ENCODE results near the gene SMIM7.
"Not testable (repeated sequence)": the region's sequence is repeated elsewhere in the genome, so short reads cannot be mapped to it uniquely, and the experiment has no call there.

The SMIM7 gene

DNA sequence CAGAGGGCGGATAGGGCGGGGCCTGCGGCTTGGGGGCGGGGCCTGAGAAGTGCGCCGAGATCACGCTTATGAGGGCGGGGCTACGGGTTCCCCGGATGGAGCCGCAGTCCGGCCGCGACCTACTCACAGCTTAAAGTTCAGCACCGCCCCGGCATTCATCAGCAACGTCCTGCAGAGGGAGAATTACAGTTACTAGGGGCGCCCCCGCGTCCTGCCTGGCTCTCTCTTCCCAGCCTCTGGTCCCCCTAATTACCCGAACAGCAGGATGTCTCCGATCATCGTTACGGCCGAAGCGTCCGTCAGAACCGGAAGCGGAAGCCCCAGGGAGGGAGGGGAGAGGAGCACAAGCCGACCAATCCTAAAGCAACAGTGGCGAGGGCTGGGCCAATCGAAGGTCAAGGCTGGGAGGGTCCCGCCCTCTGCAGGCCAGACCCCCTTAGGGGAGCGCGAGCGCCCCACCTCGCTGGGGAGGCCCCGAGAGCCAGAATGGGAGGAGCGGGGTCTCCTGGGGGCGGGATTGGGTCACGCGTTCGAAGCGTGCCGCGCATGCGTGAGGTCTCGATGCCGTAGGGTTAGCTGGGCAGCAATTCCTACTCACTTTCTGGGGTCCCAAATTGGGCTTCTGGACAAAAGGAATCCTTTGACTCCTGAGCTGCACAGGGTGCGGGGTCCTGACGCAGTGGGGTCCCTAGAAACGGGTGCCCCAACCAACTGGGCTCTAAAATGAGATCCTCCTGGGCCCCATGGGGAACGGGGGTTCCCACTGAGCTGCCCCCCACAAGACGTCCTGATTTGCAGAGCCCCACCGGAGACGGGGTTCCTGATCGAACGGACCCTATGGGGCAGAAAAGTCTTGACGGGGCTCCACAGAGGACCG, at the start of gene SMIM7:
Gene SMIM7, minus strand, starts transcription at position 313 of the 877 bp plus-strand sequence. Its CDS starts 34 bp downstream, at position 279.
- peak; percentile 96 to 99 for DNase-seq (ENCODE audit: low read depth in 2 of 2)

DNA sequence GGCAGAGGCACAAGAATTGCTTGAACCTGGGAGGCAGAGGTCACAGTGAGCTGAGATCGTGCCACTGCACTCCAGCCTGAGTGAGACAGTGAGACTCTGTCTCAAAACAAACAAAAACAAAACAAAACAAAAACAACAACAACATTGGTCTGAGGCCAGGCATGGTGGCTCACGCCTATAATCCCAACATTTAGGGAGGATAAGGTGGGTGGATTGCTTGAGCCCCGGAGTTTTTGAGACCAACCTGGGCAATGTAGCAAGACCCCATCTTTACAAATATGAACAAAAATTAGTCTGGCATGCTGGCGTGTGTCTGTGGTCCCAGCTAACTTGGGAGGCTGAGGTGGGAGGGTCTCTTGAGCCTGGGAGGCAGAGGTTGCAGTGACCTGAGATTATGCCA, 43.7 kb upstream of the SMIM7 start:
- no peak for DNase-seq (ENCODE audit: low read depth in 2 of 2)

DNA sequence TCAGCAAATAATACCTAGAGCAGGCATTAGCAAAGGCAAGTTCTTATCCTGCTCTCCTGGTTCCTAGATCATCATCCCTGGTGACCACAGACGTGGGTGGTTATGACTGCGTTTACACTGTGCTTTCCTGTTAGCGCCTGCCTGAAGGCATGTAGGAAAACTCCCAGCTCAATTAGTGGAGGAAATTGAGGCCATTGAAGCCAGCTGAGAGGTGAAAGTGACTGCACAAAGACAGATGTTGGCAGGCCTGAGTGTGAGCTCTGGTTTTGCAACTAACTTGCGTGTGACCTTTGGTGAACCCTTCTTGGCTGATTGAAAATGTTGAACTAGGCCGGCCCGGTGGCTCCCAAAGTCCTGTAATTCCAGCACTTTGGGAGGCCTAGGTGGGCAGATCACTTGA, 42.2 kb upstream of the SMIM7 start:
- DNase-seq (ENCODE audit: low read depth in 2 of 2) = no peak

DNA sequence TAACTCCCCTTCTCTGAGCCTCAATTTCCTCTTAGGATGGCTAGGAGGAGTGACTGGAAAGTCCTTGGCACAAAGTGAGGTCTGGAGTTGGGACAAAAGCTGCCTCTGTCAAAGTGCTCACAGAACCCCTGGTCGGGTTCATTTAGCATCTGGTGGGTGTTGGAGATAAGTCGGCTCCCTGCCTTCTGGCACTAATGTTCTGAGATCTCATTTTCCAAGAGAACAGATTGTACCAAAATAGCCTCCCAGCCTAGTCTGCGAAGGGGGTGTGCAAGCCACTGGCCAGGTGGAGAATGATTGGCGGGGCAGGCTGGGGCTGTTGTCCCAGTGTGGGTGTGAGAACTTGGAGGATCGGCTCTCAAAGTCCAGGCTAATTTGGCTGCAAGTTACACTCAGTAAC, 39.0 kb upstream of the SMIM7 start:
- no peak for DNase-seq (ENCODE audit: low read depth in 2 of 2)

DNA sequence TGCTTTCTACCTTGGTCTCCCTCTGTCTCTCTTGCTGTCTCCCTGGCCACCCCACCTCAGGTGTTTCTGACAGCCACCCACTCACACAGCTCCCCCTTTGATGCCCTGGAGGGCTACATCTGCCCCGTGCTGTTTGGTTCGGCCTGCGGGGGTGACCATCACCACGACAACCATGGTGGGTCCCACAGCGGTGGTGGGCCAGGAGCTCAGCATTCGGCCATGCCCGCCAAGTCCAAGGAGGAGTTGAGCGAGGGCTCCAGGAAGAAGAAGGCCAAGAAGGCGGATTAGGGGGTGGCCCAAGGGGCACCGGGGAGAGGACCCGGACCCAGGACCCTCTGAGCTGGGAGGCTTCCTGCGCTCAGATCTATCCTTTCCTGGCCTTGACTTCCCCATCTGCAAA, 28.1 kb upstream of the SMIM7 start:
- no peak for DNase-seq (ENCODE audit: low read depth in 2 of 2)

DNA sequence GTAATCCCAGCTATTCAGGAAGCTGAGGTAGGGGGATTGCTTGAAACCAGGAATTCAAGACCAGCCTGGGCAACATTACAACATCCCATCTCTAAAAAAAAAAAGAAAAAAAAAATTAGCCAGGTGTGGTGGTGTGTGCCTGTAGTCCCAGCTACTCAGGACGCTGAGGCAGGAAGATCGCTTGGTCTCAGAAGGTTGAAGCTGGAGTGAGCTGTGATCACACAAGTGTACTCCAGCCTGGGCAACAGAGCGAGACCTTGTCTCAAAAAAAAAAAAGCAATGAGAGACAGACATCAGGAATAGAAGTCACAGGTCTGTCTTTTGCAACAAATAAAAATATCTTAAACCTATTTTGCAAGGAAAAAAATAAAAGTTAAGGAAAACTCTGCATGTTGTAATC, 24.3 kb upstream of the SMIM7 start:
- DNase-seq (ENCODE audit: low read depth in 2 of 2) = no peak

DNA sequence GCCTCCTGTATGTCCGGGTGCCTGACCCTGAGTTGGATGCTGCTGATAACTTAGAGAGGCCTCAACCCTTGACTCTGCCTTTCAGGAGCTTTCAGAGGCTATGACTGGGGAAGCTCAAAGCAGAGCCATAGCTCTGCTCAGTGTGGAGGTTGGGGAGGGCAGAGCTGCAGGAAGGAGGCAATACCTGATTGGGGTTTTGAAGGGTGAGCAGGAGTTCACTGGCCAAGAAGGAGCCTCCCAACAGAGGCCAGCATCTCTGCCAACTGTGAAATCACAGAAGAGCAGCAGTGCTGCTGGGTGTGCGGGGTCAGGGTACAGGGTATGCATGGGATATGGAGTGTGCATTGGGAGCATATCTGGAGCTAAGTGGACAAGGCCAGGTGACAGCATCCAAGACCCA, 22.6 kb upstream of the SMIM7 start:
- DNase-seq (ENCODE audit: low read depth in 2 of 2) = no peak

DNA sequence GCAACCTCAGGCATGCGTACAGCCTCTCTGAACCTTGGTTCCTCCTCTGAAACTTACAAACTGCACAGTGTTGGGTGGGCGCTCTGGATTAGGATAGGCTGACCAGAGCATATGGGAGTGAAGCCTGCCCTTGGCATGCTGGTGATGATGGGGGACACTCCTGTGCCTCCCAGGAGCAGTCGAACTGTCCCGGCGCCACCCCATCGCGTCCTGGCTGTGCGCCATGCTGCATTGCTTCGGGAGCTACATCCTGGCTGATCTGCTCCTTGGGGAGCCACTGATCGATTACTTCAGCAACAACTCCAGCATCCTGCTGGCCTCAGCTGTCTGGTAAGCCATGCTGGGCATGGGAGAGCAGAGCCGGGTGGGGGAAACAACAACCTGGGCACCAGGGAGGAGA, 19.9 kb upstream of the SMIM7 start:
- DNase-seq (ENCODE audit: low read depth in 2 of 2) = no peak

DNA sequence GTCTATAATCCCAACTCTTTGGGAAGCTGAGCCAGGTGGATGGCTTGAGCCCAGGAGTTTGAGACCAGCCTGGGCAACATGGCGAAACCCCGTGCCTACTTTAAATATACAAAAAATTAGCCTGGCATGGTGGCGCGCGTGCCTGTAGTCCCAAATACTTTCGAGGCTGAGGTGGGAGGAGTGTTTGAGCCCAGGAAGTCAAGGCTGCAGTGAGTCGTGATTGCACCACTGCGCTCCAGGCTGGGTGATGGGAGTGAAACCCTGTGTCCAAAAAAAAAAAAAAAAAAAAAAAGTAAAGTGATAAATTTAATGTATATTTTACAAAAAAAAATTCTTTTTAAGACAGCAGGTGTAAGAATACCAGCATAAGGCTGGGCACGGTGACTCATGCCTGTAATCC, 18.6 kb upstream of the SMIM7 start:
- DNase-seq (ENCODE audit: low read depth in 2 of 2) = no peak

DNA sequence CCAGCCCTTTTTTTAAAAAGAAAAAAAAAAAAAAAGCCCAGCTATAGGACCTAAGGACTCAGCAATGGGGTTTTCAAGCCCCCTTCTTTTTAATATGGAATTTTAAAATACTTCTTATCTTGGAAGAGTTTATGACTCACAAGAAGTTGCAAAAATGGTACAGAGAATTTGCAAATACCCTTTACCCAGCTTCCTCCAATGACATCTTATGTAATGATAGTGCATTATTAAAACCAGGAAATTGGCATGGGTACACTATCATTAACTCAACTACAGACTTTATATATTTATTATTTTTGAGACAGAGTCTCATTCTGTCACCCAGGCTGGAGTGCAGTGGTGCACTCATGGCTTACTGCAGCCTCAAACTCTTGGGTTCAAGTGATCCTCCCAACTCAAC, 17.1 kb upstream of the SMIM7 start:
- DNase-seq (ENCODE audit: low read depth in 2 of 2) = no peak

DNA sequence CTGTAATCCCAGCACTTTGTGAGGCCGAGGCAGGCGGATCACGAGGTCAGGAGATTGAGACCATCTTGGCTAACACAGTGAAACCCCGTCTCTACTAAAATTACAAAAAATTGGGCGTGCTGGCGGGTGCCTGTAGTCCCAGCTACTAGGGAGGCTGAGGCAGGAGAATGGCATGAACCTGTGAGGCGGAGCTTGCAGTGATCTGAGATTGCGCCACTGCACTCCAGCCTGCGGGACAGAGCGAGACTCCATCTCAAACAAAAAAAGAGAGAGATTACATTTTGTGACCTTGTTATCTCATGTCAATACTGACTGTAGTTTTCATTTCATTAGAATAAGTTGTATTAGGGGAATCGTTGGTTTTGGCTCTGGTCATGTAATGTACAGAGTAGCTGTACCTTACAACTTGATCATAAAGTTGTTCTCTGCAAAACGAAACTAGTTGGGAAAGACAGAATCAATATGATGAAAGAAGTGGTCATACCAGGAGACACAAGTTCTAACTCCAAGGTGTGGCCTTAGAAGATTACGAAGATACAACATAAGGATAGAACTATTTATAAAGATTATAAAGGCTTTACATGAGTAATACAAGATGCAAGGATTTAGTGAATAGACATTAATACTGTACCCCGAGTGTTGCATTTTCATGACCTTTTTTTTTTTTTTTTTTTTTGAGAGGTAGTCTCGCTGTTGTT, 16.3 kb upstream of the SMIM7 start:
- DNase-seq (ENCODE audit: low read depth in 2 of 2) = no peak

DNA sequence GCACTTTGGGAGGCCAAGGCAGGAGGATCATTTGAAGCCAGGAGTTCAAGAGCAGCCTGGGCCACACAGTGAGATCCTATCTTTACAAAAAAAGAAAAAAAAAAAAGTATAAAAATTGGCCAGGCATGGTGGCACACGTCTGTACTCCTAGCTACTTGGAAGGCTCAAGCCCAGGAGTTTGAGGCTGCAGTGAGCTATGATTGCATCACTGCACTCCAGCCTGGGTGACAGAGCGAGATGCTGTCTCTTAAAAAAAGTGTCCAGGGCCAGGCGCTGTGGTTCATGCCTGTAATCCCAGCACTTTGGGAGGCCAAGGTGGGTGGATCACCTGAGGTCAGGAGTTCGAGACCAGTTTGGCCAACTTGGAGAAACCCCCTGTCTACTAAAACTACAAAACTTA, 13.9 kb upstream of the SMIM7 start:
- DNase-seq (ENCODE audit: low read depth in 2 of 2) = not testable (repeated sequence)

DNA sequence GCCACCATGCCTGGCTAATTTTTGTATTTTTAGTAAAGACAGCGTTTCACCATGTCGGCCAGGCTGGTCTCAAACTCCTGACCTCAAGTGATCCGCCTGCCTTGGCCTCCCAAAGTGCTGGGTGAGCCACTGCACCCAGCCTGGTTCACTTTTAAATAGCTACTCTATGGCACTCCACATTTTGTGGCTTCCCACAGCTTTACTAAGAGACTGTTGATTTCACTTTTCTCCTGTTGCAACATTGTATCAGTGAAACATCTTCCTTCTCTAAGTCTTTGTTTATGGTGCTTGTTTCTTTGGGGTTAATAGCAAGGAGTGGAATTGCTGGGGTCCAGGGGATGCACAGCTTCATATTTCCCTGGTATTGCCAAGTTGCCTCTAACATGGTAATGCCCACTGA, 13.3 kb upstream of the SMIM7 start:
- no peak for DNase-seq (ENCODE audit: low read depth in 2 of 2)

DNA sequence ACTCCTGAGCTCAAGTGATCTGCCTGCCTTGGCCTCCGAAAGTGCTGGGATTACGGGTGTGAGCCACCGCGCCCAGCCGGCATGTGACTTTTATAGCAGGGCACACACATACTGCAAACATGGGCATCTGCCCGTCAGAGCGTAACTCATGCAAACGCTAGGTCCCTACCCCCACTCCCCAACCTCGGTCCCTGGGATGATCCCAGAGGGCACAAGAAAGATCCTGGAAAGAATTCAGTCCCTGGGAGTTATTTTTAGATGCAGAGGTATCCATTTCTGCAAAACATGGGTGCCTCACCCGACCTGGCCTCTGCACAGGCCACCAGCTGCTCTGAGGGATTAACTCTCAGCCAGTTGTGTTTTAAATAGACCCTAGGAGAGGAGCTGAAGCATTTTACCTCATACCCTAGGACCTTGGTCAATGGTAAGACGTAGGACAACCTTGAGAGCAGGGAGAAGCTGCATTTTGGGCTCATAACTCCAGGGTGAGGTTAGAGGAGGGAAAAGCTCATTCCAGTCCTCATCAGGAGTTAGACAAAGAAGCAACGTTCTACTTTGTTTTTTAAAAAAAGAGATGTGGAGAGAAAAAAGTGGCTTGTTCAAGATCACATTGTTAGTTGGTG, 11.8 kb upstream of the SMIM7 start:
- DNase-seq (ENCODE audit: low read depth in 2 of 2) = no peak

DNA sequence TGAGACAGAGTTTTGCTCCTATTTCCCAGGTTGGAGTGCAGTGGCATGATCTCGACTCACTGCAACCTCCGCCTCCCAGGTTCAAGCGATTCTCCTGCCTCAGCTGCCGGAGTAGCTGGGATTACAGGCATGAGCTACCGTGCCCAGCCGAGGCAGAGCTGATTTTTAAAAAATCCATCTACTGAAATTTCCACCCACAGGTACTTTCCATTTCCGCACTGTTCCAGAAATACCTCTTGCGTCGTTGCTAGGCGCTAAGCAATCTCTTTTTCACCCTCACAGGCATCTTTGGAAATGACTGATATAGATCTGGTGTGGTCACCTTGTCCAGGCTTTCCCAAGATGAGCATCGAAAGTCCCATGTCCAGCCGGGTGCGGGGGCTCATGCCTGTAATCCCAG, 10.3 kb upstream of the SMIM7 start:
- no peak for DNase-seq (ENCODE audit: low read depth in 2 of 2)

DNA sequence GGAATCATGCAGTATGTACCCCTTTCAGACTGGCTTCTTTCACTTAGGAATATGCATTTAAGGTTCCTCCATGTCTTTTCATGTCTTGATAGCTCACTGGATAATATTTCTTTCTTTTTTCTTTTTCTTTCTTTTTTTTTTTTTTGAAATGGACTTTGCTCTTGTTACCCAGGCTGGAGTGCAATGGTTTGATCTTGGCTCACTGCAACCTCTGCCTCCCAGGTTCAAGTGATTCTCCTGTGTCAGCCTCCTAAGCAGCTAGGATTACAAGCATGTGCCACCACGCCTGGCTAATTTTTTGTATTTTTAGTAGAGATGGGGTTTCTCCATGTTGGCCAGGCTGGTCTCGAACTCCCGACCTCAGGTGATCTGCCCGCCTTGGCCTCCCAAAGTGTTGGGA, 8.8 kb upstream of the SMIM7 start:
- DNase-seq (ENCODE audit: low read depth in 2 of 2) = not testable (repeated sequence)

DNA sequence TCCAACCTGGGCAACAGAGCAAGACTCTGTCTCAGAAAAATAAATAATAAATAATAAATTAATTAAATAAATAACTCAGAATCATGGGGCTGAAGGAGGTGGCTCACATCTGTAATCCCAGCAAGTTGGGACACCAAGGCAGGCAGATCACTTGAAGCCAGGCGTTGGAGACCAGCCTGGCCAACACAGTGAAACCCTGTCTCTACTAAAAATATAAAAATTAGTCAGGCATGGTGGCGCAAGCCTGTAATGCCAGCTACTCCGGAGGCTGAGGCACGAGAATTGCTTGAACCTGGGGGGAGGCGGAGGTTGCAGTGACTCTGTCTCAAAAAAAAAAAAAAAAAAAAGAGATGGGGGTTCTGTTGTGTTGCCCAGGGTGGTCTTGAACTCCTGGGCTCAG, 8.2 kb upstream of the SMIM7 start:
- DNase-seq (ENCODE audit: low read depth in 2 of 2) = no peak

DNA sequence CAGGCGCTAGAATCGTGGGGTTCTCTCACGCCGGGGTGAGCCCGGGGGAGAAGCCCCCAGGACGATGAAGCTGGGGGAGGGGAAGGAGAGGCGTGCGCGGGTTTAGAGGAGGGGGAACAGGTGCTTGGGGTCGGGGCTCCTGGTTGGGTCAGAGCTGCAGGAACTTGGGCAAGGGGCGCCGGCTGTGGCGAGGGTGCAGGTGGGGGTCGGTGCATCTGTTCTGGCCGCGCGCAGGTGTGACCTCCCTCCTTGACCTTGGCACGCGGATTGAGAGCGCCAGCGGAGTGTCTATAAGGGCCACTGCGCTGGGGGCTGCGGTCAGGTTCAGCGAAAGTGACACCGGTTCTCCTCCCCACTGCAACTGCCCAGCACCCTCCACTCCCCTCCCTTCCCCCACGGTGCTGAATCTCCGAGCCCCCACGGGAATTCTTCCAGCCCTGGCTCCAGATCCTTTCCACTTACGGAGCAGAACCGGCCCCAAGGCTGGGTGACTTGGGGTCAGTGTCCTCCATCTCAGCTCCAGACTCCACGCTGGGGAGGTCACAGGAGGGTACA, 1.6 kb upstream of the SMIM7 start:
- no peak for DNase-seq (ENCODE audit: low read depth in 2 of 2)

DNA sequence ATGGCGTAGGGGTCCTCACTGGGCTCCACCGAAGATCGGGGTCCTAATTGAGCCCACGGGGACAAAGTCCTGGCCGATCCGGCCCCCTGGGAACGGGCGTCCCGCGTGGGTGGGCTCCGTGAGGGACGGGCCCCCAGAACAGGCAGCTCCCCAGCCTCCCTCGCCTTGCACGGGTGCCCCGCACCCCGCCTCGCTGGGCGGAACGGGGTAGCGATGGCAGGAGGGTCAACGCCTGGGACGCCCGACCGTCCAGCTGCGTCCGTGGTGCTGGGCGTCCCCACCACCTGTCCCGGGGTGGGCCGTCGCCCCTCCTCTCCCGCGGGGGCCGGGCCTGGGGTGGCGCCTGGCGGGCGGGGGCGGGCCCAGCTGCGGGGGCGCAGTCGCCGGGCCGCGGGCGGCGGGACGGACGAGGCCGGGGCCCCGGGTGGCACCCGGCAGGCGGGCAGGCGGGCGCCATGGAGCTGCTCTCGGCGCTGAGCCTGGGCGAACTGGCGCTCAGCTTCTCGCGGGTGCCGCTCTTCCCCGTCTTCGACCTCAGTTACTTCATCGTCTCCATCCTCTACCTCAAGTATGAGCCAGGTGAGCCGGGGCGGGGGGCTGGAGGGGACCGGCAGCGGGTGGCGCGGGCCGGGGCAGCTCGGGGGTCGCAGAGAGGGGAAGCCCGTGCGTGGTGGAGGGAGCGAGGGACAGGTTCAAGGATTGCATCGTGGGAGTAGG, 977 bp upstream of the SMIM7 start, which contains the start of gene TMEM38A:
Gene TMEM38A, plus strand, starts transcription at position 377 of the 717 bp plus-strand sequence. Its CDS starts 79 bp downstream, at position 456.
- DNase-seq (ENCODE audit: low read depth in 2 of 2) = no peak

DNA sequence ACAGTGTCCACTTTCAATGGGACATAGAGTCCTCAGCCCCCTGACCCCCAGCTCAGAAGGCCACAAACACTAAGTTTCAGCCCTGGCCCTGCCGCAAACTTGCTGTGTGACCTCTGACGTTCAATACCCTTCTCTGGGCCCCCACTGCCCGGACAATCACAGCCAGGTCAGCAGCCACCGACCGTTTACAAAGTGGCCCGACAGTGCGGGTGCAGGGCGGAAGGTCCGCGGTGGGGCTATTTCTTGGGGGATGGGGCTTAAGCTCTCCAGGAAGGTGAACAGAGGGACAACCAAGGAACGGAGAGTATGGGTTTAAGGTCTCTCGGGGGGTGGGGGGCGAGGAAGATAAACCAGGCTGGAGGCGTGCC, 496 bp downstream of the SMIM7 start:
- no peak for DNase-seq (ENCODE audit: low read depth in 2 of 2)

DNA sequence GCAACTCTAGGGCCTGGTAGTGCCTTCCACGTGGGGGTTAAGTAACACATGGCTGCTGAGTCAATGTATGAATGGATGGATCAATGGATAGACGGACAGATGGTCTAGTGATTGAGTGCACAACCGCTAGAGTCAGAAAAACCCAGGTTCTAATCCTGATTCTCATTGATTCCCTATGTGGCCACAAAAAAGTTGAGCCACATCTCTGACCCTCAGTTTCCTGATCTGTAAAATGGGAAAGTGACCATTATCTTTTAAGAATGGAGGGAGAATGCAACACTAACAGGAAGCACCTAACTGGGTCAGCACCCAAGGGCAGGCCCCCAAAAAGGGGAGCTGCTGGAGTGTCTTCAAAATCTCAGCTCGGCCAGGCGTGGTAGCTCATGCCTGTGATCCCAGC, 2.6 kb downstream of the SMIM7 start:
- no peak for DNase-seq (ENCODE audit: low read depth in 2 of 2)

DNA sequence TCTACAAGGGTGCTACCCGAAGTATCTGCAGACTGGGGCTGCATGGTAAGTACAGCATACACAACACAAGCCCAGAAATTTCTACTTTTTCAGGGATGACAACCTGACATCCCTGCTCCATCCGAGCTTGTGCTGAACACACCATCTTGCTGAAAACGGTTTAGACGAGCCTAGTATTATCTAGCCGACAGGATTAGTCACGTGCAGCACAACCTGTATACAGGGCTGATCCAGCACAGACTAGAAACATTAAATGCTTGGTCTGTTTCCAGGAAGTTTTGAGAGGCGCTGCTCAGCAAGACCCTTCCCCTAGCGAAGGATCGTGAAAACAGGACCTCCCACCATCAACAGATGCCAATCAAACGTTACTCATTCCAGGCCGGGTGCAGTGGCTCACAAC, 4.2 kb downstream of the SMIM7 start:
- DNase-seq (ENCODE audit: low read depth in 2 of 2) = no peak

All from activated CD8-positive, alpha-beta memory T cell treated with anti-CD3 and anti-CD28 coated beads for 4 hours (primary cell).